ENCODE data around the gene OSBPL2. TPM values are rescaled to one million over a fixed set of nuclear protein-coding genes. Genes with fewer than 3 reads are reported as not detected.

OSBPL2 gene
- total RNA-seq, 1 donor from 2014 or later = 25.0 TPM

GRCh38 chr20:62238569-62239277 is 402 bp downstream of the OSBPL2 start:
- no peak for TF ChIP-seq CTCF (IDR thresholded peaks at IDR 0.05)
- Histone ChIP-seq H3K4me3 (peak overlapping the region; percentile 86 to 96), H3K4me1 (peaks cover 2 to 7% of the 10 kb centered on the region in 2 donors), H3K9me3 (no peaks in the 10 kb centered on the region), H3K27me3 (no peaks in the 10 kb centered on the region), H3K27ac (peak overlapping the region; percentile 88 to 95), H3K36me3 (peaks cover 0 to 10% of the 10 kb centered on the region in 2 donors)
- intact Hi-C loops (cut with DNase I) = loop anchor here (1.0 to 10.0 kb wide), 9 partner anchors 56 to 696 kb away; partner anchors contain the start of genes ADRM1, CABLES2, GID8 and LSM14B
- no peak for DNase-seq (ENCODE audit: low spot score in 2 of 2)

GRCh38 chr20:62239278-62239879 is 1.1 kb downstream of the OSBPL2 start:
- H3K9me3 ChIP-seq = no peaks in the 10 kb centered on the region
- peak overlapping the region; percentile 86 to 96 for H3K4me3 ChIP-seq
- peaks cover 0 to 10% of the 10 kb centered on the region in 2 donors for H3K36me3 ChIP-seq
- peaks cover 2 to 7% of the 10 kb centered on the region in 2 donors for H3K4me1 ChIP-seq
- H3K27ac ChIP-seq = peak overlapping the region; percentile 88 to 95
- no peaks in the 10 kb centered on the region for H3K27me3 ChIP-seq
- DNase-seq (ENCODE audit: low spot score in 2 of 2) = no peak
- intact Hi-C loops (cut with DNase I) = loop anchor here (2.0 to 10.0 kb wide), 5 partner anchors 97 to 695 kb away; partner anchors contain the start of genes CABLES2, GID8, PSMA7 and SS18L1
- TF ChIP-seq CTCF (IDR thresholded peaks at IDR 0.05) = no peak

GRCh38 chr20:62240020-62240685 is 1.8 kb downstream of the OSBPL2 start:
- Histone ChIP-seq H3K9me3 (no peaks in the 10 kb centered on the region), H3K27ac (peak overlapping the region; percentile 88 to 95), H3K4me1 (peaks cover 2 to 14% of the 10 kb centered on the region in 2 donors), H3K4me3 (peak overlapping the region; percentile 86 to 96), H3K36me3 (peaks cover 0 to 10% of the 10 kb centered on the region in 2 donors), H3K27me3 (no peaks in the 10 kb centered on the region)
- TF ChIP-seq CTCF (IDR thresholded peaks at IDR 0.05) = no peak
- intact Hi-C loops (cut with DNase I) = no loop called here
- DNase-seq (ENCODE audit: low spot score in 2 of 2) = no peak

GRCh38 chr20:62241506-62241905 is 3.2 kb downstream of the OSBPL2 start:
- Histone ChIP-seq H3K27me3 (no peaks in the 10 kb centered on the region), H3K27ac (no peak overlapping the region), H3K9me3 (no peaks in the 10 kb centered on the region), H3K4me3 (no peak overlapping the region), H3K4me1 (peaks cover 3 to 27% of the 10 kb centered on the region in 2 donors), H3K36me3 (peaks cover 0 to 10% of the 10 kb centered on the region in 2 donors)
- no peak for DNase-seq (ENCODE audit: low spot score in 2 of 2)
- intact Hi-C loops (cut with DNase I) = no loop called here
- no peak for TF ChIP-seq CTCF (IDR thresholded peaks at IDR 0.05)

- TF ChIP-seq CTCF (IDR thresholded peaks at IDR 0.05) = no peak
- intact Hi-C loops (cut with DNase I) = no loop called here
- Histone ChIP-seq H3K4me1 (peaks cover 10 to 34% of the 10 kb centered on the region in 2 donors), H3K27me3 (no peaks in the 10 kb centered on the region), H3K36me3 (peaks cover 0 to 10% of the 10 kb centered on the region in 2 donors), H3K4me3 (no peak overlapping the region), H3K27ac (no peak overlapping the region), H3K9me3 (no peaks in the 10 kb centered on the region)
- no peak for DNase-seq (ENCODE audit: low spot score in 2 of 2)
These were observed 3.9 kb downstream of the OSBPL2 start for GRCh38 chr20:62242176-62242575.
